Progenitor cell of endocrine pancreas (in vitro differentiated cells): Measurements from ENCODE around the gene SLIT3. TPM values are rescaled to one million over a fixed set of nuclear protein-coding genes. Genes with fewer than 3 reads are reported as not detected.
A peak's percentile ranks its signal among the peaks of the same experiment; 100 is the strongest.

Experiments
- DNase-seq: peaks from one replicate; pipeline ENCODE4 v3.0.0; 2021; ENCODE audit warnings: low spot score; ENCODE audit not compliant: unreplicated experiment
- H3K27ac Mint-ChIP-seq: 2 replicates; pipeline ENCODE4 v1.8.0; 2021; ENCODE audit warnings: mild to moderate bottlenecking, moderate library complexity, mixed read lengths
- H3K27me3 Mint-ChIP-seq: 2 replicates; pipeline ENCODE4 v1.8.0; 2021; ENCODE audit warnings: mixed read lengths
- H3K36me3 Mint-ChIP-seq: 2 replicates; pipeline ENCODE4 v1.8.0; 2022; ENCODE audit warnings: mixed read lengths; ENCODE audit not compliant: insufficient read depth
- H3K4me1 Mint-ChIP-seq: 2 replicates; pipeline ENCODE4 v1.8.0; 2021; ENCODE audit warnings: low read depth, mixed read lengths
- H3K4me3 Mint-ChIP-seq: 2 replicates; pipeline ENCODE4 v1.8.0; 2021; ENCODE audit warnings: low read depth, mild to moderate bottlenecking, moderate library complexity, mixed read lengths
- H3K9me3 Mint-ChIP-seq: 2 replicates; pipeline ENCODE4 v1.8.0; 2021; ENCODE audit warnings: low read depth, mixed read lengths
- CTCF ChIP-seq: fragments of 200-600 bp; sonication (generic); IDR thresholded peaks from one replicate; pipeline ENCODE4 v1.5.0; 2021; ENCODE audit warnings: antibody characterized with exemption, mild to moderate bottlenecking; ENCODE audit not compliant: unreplicated experiment
- total RNA-seq: library from RNA; stranded (reverse); gene quantifications from 2 replicates; pipeline ENCODE4 v1.2.1, GENCODE V29; 2021

Gene SLIT3
- total RNA-seq, 1 donor from 2014 or later = 18.8 TPM

GRCh38 chr5:168820874-168821273 is 480.1 kb downstream of the SLIT3 start:
- Mint-ChIP-seq H3K27me3 (peaks cover 10% of the 10 kb centered on the region), H3K4me1 (peaks cover 7% of the 10 kb centered on the region), H3K36me3 (peaks cover 1% of the 10 kb centered on the region), H3K4me3 (no peak overlapping the region), H3K27ac (peak overlapping the region; percentile 8), H3K9me3 (no peaks in the 10 kb centered on the region)
- no peak for TF ChIP-seq CTCF
- no peak for DNase-seq

- Mint-ChIP-seq H3K36me3 (peaks cover 4% of the 10 kb centered on the region), H3K27ac (no peak overlapping the region), H3K9me3 (no peaks in the 10 kb centered on the region), H3K27me3 (peaks cover 10% of the 10 kb centered on the region), H3K4me1 (peaks cover 7% of the 10 kb centered on the region), H3K4me3 (no peak overlapping the region)
- no peak for TF ChIP-seq CTCF
- DNase-seq = no peak
Measured at GRCh38 chr5:168819004-168819621, 481.8 kb downstream of the SLIT3 start.

GRCh38 chr5:168818558-168818957 is 482.4 kb downstream of the SLIT3 start:
- no peak overlapping the region for H3K27ac Mint-ChIP-seq
- DNase-seq = no peak
- no peaks in the 10 kb centered on the region for H3K9me3 Mint-ChIP-seq
- H3K27me3 Mint-ChIP-seq = peaks cover 10% of the 10 kb centered on the region
- H3K4me3 Mint-ChIP-seq = no peak overlapping the region
- peaks cover 4% of the 10 kb centered on the region for H3K36me3 Mint-ChIP-seq
- no peak for TF ChIP-seq CTCF
- H3K4me1 Mint-ChIP-seq = peaks cover 7% of the 10 kb centered on the region

GRCh38 chr5:168817591-168817990 is 483.3 kb downstream of the SLIT3 start:
- no peak for TF ChIP-seq CTCF
- no peak overlapping the region for H3K4me3 Mint-ChIP-seq
- no peak overlapping the region for H3K27ac Mint-ChIP-seq
- DNase-seq = no peak
- peaks cover 7% of the 10 kb centered on the region for H3K4me1 Mint-ChIP-seq
- H3K9me3 Mint-ChIP-seq = no peaks in the 10 kb centered on the region
- peaks cover 3% of the 10 kb centered on the region for H3K36me3 Mint-ChIP-seq
- peaks cover 5% of the 10 kb centered on the region for H3K27me3 Mint-ChIP-seq

GRCh38 chr5:168816661-168817060 is 484.3 kb downstream of the SLIT3 start:
- H3K4me1 Mint-ChIP-seq = peaks cover 7% of the 10 kb centered on the region
- peaks cover 5% of the 10 kb centered on the region for H3K27me3 Mint-ChIP-seq
- H3K4me3 Mint-ChIP-seq = no peak overlapping the region
- peaks cover 4% of the 10 kb centered on the region for H3K36me3 Mint-ChIP-seq
- no peak overlapping the region for H3K27ac Mint-ChIP-seq
- no peaks in the 10 kb centered on the region for H3K9me3 Mint-ChIP-seq
- no peak for DNase-seq
- no peak for TF ChIP-seq CTCF
